Esophagus muscularis mucosa (tissue), 4 donors: Measurements from ENCODE around the gene F11R. TPM values are rescaled to one million over a fixed set of nuclear protein-coding genes. Genes with fewer than 3 reads are reported as not detected.
A peak's percentile ranks its signal among the peaks of the same experiment; 100 is the strongest.

Experiments
- DNase-seq: peaks from one replicate; pipeline ENCODE4 v3.0.0-alpha.2; 2017; ENCODE audit errors: extremely low spot score
- H3K27ac ChIP-seq, 4 donors: fragments of 200-600 bp; sonication (generic); replicated peaks in 1 of 4; 1 replicate in 3 of 4; 2 replicates in 1 of 4; pipeline ENCODE4 v1.5.1; 2016 to 2019; ENCODE audit warnings: mild to moderate bottlenecking in 1 of 4
- H3K27me3 ChIP-seq, 4 donors: fragments of 200-600 bp; sonication (generic); one replicate each; pipeline versions ENCODE4 v1.5.1 to v1.6.0; 2016 to 2019
- H3K36me3 ChIP-seq, 4 donors: fragments of 200-600 bp; sonication (generic); one replicate each; pipeline ENCODE4 v1.5.1; 2016 to 2019
- H3K4me1 ChIP-seq, 4 donors: fragments of 200-600 bp; sonication (generic); one replicate each; pipeline ENCODE4 v1.5.1; 2016 to 2019
- H3K4me3 ChIP-seq, 4 donors: fragments of 200-600 bp; sonication (generic); 1 replicate in 2 of 4; 2 replicates in 2 of 4; pipeline ENCODE4 v1.5.1; 2016 to 2019; ENCODE audit warnings: mild to moderate bottlenecking in 4 of 4, moderate library complexity in 1 of 4
- H3K9me3 ChIP-seq, 4 donors: fragments of 200-600 bp; sonication (generic); 1 replicate in 3 of 4; 2 replicates in 1 of 4; pipeline ENCODE4 v1.5.1; 2016 to 2019
- EP300 ChIP-seq: sonication (generic); formaldehyde crosslinking; IDR thresholded peaks from one replicate; pipeline ENCODE4 v1.6.1; 2017; ENCODE audit warnings: antibody characterized with exemption
- POLR2A ChIP-seq: fragments of 450-650 bp; IDR thresholded peaks from one replicate; pipeline ENCODE4 v1.6.1; 2017; ENCODE audit warnings: antibody characterized with exemption, moderate library complexity, mild to moderate bottlenecking, low read depth
- POLR2AphosphoS5 ChIP-seq, 2 donors: sonication (generic); formaldehyde crosslinking; IDR thresholded peaks; one replicate each; pipeline ENCODE4 v1.6.1; 2017; ENCODE audit warnings: antibody characterized with exemption in 2 of 2
- WGBS: methylation state at CpG from one replicate; pipeline ENCODE4 v1.1.5; 2018; 5-methylcytosine and 5-hydroxymethylcytosine counted together
- intact Hi-C: fragments of 100-400 bp; cut with DNase I; formaldehyde crosslinking; loops from one replicate; pipeline ENCODE4 v1.15.1; 2023
- total RNA-seq, 4 donors: library from RNA; depleted of rRNA; stranded (reverse); fragments of >200 nt; gene quantifications; one replicate each; pipeline versions ENCODE4 v1.1.0 to v1.2.1, GENCODE V29; 2016
- TF ChIP-seq, protein P1 (sequence below), 3 experiments: fragments of 200-600 bp in 2 of 3; fragments of 450-650 bp in 1 of 3; sonication (generic) in 2 of 3; IDR thresholded peaks; one replicate each; pipeline ENCODE4 v1.5.1; 2017 to 2019; ENCODE audit warnings: antibody characterized with exemption in 3 of 3, mild to moderate bottlenecking in 2 of 3, moderate library complexity in 1 of 3

Gene F11R
- total RNA-seq, 4 donors from 2014 or later: 9.1 to 17.7 (median 14.9) TPM

DNA sequence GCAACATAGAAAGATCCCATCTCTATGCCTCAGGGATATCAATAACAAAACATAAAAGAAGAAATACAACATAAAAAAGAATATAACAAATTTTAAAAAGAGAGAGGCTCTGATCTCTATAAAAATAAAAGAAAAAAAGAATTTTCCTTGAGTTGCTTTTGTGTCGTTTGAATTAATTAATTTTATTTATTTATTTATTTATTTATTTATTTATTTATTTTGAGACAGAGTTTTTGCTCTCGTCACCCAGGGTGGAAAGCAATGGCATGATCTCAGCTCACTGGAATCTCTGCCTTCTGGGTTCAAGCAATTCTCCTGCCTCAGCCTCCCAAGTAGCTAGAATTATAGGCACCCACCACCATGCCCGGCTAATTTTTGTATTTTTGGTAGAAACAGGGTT is 8.5 kb downstream of the F11R start:
- Histone ChIP-seq H3K36me3 (no peaks in the 10 kb centered on the region), H3K9me3 (no peaks in the 10 kb centered on the region), H3K4me1 (peaks cover 0 to 15% (median 5%) of the 10 kb centered on the region in 4 donors), H3K4me3 (no peak overlapping the region), H3K27ac (peak overlapping the region in 3 of 4 donors; percentile 61 to 77 (median 76)), H3K27me3 (no peaks in the 10 kb centered on the region)
- DNase-seq: no peak
- TF ChIP-seq POLR2A (no peak), POLR2AphosphoS5 (IDR thresholded peaks at IDR 0.05) (no peak), EP300 (no peak)
- TF ChIP-seq, protein P1, sequence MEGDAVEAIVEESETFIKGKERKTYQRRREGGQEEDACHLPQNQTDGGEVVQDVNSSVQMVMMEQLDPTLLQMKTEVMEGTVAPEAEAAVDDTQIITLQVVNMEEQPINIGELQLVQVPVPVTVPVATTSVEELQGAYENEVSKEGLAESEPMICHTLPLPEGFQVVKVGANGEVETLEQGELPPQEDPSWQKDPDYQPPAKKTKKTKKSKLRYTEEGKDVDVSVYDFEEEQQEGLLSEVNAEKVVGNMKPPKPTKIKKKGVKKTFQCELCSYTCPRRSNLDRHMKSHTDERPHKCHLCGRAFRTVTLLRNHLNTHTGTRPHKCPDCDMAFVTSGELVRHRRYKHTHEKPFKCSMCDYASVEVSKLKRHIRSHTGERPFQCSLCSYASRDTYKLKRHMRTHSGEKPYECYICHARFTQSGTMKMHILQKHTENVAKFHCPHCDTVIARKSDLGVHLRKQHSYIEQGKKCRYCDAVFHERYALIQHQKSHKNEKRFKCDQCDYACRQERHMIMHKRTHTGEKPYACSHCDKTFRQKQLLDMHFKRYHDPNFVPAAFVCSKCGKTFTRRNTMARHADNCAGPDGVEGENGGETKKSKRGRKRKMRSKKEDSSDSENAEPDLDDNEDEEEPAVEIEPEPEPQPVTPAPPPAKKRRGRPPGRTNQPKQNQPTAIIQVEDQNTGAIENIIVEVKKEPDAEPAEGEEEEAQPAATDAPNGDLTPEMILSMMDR (IDR thresholded peaks at IDR 0.05): no peak
- WGBS: 93% methylated on average over 3 of the region's 3 CpGs
- intact Hi-C loops: no loop called here

DNA sequence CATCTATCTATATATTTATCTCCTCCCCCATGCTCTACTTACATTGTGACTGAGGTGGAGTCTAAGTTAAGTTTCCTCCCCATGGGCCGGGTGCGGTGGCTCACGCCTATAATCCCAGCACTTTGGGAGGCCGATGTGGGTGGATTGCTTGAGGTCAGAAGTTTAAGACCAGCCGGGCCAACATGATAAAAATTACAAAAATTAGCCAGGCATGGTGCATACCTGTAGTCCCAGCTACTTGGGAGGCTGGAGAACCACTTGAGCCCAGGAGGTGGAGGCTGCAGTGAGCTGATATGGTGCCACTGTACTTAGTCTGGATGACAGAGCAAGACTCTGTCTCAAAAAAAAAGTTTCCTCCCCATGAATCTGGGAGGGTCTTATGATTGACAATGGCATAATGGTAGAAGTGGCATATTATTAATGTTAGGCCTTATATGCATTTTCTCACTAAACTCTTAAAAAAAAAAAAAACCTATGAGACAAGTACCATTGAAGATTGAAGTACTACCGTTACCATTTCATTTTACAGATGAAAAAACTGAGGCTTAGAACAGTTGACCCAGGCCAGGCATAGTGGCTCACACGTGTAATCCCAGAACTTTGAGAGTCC is 11.2 kb downstream of the F11R start:
- Histone ChIP-seq H3K9me3 (no peaks in the 10 kb centered on the region), H3K27me3 (no peaks in the 10 kb centered on the region), H3K4me1 (peaks cover 0 to 15% (median 5%) of the 10 kb centered on the region in 4 donors), H3K4me3 (no peak overlapping the region), H3K27ac (no peak overlapping the region), H3K36me3 (no peaks in the 10 kb centered on the region)
- no peak for TF ChIP-seq POLR2A
- no peak for TF ChIP-seq EP300
- TF ChIP-seq, protein P1 (IDR thresholded peaks at IDR 0.05): no peak
- TF ChIP-seq POLR2AphosphoS5 (IDR thresholded peaks at IDR 0.05): no peak
- no peak for DNase-seq
- intact Hi-C loops: no loop called here
- WGBS: 93% methylated on average over 7 of the region's 7 CpGs

DNA sequence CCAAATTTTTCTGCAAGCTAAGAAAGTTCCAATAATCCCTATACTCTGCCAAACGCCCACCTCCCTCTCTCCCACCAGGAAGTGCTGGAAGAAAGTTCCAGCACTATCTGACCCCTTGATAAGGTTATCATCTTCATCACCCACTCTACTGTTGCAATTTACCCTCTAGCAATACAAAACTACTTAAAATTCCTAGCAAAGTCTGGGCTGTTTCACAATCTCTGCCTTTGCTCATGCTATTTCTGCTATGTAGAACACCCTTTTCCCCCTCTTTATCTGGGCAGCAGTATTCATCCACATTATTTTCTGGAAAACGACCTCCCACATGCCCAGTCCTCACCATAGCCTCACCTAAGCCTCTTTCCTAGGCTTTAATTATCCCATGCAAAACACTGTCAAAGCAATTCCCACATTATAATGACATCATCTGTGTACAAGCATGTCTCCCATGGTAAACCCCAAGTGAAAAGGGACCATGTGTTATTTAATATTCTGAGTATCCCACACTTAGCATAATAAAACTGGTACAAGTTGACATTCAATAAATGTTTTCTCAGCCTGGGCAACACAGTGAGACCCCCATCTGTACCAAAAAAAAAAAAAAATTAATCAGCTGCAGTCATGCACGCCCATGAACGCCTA is 12.0 kb downstream of the F11R start:
- intact Hi-C loops: no loop called here
- Histone ChIP-seq H3K9me3 (no peaks in the 10 kb centered on the region), H3K36me3 (no peaks in the 10 kb centered on the region), H3K27me3 (no peaks in the 10 kb centered on the region), H3K4me3 (no peak overlapping the region), H3K4me1 (peaks cover 0 to 10% (median 2%) of the 10 kb centered on the region in 4 donors), H3K27ac (no peak overlapping the region)
- TF ChIP-seq, protein P1 (IDR thresholded peaks at IDR 0.05): no peak
- no peak for TF ChIP-seq POLR2A
- no peak for TF ChIP-seq EP300
- no peak for TF ChIP-seq POLR2AphosphoS5 (IDR thresholded peaks at IDR 0.05)
- WGBS: 76% methylated on average over 4 of the region's 4 CpGs
- no peak for DNase-seq

DNA sequence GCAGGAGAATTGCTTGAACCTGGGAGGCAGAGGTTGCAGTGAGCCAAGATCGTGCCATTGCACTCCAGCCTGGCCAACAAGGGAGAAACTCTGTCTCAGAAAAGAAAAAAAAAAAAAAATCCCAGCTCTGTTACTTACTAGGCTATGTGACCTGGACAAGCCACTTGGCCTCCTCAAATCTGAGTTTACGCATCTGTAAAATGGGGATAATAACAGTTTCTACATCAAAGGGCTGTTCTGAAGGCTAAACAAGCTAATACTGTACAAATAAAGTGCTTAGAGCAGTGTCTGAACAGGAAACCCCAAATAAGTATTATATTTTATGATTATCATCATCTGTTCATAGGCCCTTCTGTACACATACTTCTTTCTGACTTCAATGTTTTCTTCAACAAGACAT is 13.6 kb downstream of the F11R start:
- H3K27ac ChIP-seq: no peak overlapping the region
- no peak overlapping the region for H3K4me3 ChIP-seq
- intact Hi-C loops: no loop called here
- no peaks in the 10 kb centered on the region for H3K9me3 ChIP-seq
- no peak for DNase-seq
- H3K36me3 ChIP-seq: no peaks in the 10 kb centered on the region
- no peaks in the 10 kb centered on the region for H3K4me1 ChIP-seq
- 94% methylated on average over 2 of the region's 2 CpGs for WGBS
- H3K27me3 ChIP-seq: no peaks in the 10 kb centered on the region
- no peak for TF ChIP-seq POLR2A

DNA sequence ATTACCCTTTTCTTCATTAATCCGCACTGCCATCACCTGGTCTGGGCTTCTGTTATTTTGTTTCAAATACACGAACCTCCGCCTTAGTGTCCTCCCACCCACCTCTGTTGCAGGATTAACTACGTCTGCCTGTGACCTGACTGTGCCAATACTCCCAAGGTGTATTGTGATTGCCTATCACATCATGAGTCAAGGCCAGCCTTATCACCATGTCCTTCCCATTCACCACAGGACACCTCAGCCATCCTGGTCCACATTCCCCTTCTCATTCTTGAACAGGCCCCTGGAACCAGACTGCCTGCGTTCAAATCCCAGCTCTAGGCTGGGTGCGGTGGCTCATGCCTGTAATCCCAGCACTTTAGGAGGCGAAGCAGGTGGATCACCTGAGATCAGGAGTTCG is 14.4 kb downstream of the F11R start:
- TF ChIP-seq, protein P1 (IDR thresholded peaks at IDR 0.05): no peak
- TF ChIP-seq POLR2A (no peak), POLR2AphosphoS5 (IDR thresholded peaks at IDR 0.05) (no peak), EP300 (no peak)
- Histone ChIP-seq H3K4me1 (no peaks in the 10 kb centered on the region), H3K36me3 (no peaks in the 10 kb centered on the region), H3K9me3 (no peaks in the 10 kb centered on the region), H3K27ac (no peak overlapping the region), H3K4me3 (no peak overlapping the region), H3K27me3 (no peaks in the 10 kb centered on the region)
- intact Hi-C loops: no loop called here
- no peak for DNase-seq
- 96% methylated on average over 8 of the region's 8 CpGs for WGBS
